Esophagus muscularis mucosa (tissue), 4 donors: ENCODE results near the gene PHLPP1.

ENCODE experiments used
- CTCF ChIP-seq, 3 experiments: fragments of 200-600 bp in 2 of 3; fragments of 450-650 bp in 1 of 3; sonication (generic) in 2 of 3; IDR thresholded peaks; one replicate each; pipeline ENCODE4 v1.5.1; 2017 to 2019; ENCODE audit warnings: antibody characterized with exemption in 3 of 3, mild to moderate bottlenecking in 2 of 3, moderate library complexity in 1 of 3
- EP300 ChIP-seq: sonication (generic); formaldehyde crosslinking; IDR thresholded peaks from one replicate; pipeline ENCODE4 v1.6.1; 2017; ENCODE audit warnings: antibody characterized with exemption
- POLR2A ChIP-seq: fragments of 450-650 bp; IDR thresholded peaks from one replicate; pipeline ENCODE4 v1.6.1; 2017; ENCODE audit warnings: antibody characterized with exemption, moderate library complexity, mild to moderate bottlenecking, low read depth

- no peak for TF ChIP-seq CTCF (IDR thresholded peaks at IDR 0.05)
- TF ChIP-seq EP300, result no peak
- no peak for TF ChIP-seq POLR2A
Measured at GRCh38 chr18:62799977-62800376, 84.6 kb downstream of the PHLPP1 start.
